ENCODE data around the gene FHIT.

GRCh38 chr3:59818919-59819300 is 1432.3 kb downstream of the FHIT start:
- TF ChIP-seq, protein P1, sequence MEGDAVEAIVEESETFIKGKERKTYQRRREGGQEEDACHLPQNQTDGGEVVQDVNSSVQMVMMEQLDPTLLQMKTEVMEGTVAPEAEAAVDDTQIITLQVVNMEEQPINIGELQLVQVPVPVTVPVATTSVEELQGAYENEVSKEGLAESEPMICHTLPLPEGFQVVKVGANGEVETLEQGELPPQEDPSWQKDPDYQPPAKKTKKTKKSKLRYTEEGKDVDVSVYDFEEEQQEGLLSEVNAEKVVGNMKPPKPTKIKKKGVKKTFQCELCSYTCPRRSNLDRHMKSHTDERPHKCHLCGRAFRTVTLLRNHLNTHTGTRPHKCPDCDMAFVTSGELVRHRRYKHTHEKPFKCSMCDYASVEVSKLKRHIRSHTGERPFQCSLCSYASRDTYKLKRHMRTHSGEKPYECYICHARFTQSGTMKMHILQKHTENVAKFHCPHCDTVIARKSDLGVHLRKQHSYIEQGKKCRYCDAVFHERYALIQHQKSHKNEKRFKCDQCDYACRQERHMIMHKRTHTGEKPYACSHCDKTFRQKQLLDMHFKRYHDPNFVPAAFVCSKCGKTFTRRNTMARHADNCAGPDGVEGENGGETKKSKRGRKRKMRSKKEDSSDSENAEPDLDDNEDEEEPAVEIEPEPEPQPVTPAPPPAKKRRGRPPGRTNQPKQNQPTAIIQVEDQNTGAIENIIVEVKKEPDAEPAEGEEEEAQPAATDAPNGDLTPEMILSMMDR (IDR thresholded peaks at IDR 0.05): no peak
- TF ChIP-seq POLR2A (IDR thresholded peaks at IDR 0.05): no peak
